HG03432 (cell line): ENCODE data around the gene PSMA2.

Experiments used
- ATAC-seq: cut with Tn5 transposase; IDR thresholded peaks from one replicate; pipeline ENCODE4 v1.9.1; 2021; ENCODE audit warnings: mild to moderate bottlenecking, moderate library complexity; ENCODE audit not compliant: unreplicated experiment

Gene PSMA2

GRCh38 chr7:42940985-42941847 is 9.2 kb upstream of the PSMA2 start:
- ATAC-seq = peak; percentile 49

GRCh38 chr7:42939457-42940240 is 7.7 kb upstream of the PSMA2 start:
- peak; percentile 37 for ATAC-seq

GRCh38 chr7:42935861-42936260 is 3.9 kb upstream of the PSMA2 start:
- no peak for ATAC-seq

DNA sequence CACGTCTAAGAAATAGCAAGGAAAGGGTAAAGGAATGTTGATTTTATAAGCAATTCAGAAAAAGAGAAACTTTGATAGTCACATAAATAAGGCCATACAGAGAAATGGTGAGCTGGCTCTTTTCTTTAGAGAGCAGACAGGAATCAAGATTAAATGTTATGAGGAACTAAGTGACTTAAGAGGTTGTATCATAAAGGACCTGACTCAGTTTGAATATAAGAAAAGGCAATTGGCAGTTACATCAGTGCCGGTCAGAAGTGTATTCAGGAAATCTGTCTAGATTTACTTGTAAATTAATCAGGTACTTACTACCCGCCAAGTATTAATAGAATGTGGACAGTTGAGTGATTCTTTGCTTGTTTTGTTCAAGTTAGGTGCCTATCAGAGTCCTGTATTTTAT is 2.3 kb upstream of the PSMA2 start:
- ATAC-seq = no peak

GRCh38 chr7:42932811-42933591 is 1.0 kb upstream of the PSMA2 start:
- no peak for ATAC-seq

DNA sequence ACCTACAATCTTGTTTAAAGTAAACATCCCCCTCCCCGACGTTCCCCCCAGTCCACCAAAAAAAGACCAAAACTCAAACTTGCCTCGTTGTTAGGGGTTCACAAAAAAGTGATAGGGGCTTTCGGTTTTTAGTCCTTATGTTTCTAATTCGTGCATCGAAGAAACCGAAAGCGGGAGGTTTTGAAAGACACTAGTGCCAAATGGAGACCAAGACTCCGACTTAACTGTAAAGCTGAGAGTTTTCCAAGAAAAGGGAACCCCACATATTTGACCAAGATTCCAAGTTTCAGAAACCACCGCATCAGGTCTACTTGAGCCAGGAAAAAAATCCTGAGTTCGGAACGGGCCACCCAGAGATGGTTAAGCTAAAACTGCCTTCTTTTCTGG is 534 bp downstream of the PSMA2 start:
- no peak for ATAC-seq

- no peak for ATAC-seq
These were observed 1.1 kb downstream of the PSMA2 start for GRCh38 chr7:42930889-42931288.

DNA sequence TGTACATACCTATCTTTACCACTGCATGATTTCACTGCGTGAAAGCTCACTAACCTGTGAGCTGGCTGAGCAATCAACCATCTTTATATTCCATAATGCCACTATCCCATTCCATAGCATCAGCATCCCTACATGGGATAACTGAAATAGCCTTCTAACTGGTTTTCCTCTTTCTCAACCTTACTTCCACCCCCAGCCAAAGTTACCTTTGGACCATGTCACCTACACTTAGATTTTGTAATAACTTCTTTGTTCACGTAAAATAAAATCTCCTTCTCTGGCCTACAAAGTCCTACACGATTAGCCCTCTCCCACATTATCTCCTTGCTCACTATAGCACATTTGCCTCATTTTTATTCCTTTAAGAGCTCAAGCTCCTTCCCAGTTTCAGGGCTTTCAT is 2.5 kb downstream of the PSMA2 start:
- ATAC-seq = no peak

- no peak for ATAC-seq
These were observed 3.2 kb downstream of the PSMA2 start for GRCh38 chr7:42928754-42929153.

DNA sequence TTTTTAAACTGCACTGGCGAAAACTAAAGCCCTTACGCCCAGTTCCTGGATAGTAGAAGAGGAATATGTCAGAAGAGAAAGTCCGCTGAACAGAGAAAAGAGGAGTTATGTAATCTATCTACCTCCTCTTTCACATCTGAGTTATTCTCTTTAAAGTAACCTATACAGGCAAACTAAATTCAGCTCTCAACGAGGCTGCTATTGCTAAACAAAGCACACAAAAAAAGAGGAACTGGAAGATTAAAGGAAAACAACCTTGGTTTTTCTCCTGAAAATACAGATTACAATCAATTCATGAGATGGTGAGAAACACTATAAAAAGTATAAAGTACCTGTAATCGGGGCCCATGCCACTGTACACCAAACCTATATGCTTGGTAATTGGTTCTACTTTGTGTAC is 5.8 kb downstream of the PSMA2 start:
- no peak for ATAC-seq

DNA sequence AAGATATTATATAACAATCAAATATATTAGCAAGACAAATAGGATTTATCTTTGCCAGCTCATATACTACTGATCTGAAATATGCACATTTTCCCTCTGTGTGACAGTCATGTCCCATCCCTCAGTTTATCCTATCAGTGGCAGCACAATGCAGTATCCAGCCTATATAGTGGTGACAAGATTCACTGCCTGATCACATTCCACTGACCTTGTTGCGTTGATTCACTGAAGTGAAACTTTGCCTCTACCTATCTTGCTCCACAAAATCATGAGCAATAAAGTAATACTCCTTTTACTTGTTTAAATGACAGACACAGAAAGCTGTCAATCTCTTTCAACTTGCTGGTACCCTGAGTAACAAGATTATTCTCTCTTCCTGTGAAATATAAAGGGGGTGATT is 6.3 kb downstream of the PSMA2 start:
- no peak for ATAC-seq

GRCh38 chr7:42924223-42924838 is 7.6 kb downstream of the PSMA2 start:
- ATAC-seq = peak; percentile 55

DNA sequence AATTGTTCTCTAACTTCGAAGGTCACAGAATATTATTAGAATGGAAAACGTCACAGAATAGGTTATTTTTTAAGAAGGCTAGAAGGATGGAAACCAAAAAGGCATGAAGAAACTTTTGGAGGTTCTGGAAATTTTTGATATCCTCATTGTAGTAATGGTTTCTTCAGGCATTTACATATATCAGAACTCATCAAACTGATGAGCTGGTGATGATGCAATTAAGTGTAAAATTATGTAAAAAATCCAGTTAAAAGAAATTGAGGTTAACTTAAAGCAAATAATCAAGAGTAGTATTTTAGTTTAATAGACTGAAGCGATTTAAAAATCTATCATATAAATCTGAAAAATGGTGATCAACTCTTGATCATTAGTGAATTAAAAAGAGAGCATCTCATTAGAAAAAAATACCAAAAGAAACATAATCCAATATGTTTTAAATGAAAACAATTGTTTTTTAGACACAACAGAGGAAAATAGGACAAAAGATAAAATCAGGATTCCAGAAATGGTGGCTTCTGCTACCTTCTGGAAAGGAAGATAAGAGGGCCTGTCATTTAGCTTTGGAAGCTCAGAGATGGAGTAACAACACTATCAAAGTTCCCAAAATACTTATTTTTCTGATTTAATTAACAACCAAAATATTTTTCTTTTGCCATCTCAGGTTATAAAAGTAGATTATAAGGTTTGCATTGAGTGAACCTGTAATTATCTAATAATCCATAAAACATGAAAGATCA is 9.8 kb downstream of the PSMA2 start:
- no peak for ATAC-seq

GRCh38 chr7:42915356-42915755 is 16.6 kb downstream of the PSMA2 start:
- ATAC-seq = no peak

DNA sequence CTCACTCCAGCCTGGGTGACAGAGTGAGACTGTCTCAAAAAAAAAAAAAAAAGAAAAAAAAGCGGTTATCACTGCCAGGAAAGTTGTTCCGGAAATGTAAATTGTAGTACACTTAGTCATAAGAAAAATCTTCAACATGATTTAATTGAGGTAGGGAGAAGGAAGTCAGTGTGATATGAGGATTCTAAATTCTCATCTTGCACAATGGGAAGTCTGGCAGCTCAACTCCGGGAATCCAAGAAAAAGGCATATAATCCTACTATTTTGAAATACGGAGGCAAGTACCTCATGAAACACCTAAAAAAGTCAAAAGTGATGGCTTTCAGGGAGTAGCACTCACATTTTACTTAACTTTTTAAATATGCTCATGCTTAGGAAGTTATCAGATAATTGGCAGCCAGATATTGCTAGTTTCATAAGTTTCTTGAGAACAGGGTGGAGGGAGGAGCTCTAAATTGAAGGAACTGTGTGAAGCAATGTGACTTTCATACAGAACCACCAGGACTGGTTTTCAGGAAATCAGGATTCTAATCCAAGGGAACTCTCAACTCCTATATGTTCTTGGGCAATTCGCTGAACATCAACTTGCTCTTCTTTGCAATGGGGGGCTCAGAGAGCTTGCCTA is 17.4 kb downstream of the PSMA2 start:
- ATAC-seq = no peak

DNA sequence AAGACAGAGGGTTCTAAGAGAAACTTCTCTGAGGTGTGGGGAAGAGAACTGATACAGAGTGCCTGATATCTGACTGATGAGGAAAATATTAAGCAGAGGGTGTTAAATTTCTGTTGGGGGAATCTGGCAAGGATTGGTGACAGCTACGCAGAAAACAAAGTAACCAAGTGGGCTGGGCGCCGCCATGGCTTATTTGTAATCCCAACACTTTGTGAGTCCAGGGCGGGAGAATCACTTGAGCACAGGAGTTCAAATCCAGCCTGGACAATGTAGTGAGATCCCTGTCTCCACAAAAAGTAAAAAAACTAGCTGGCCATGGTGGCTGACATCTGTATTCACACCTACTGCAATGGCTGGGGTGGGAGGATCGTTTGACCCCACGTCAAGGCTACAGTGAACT is 18.0 kb downstream of the PSMA2 start:
- no peak for ATAC-seq

DNA sequence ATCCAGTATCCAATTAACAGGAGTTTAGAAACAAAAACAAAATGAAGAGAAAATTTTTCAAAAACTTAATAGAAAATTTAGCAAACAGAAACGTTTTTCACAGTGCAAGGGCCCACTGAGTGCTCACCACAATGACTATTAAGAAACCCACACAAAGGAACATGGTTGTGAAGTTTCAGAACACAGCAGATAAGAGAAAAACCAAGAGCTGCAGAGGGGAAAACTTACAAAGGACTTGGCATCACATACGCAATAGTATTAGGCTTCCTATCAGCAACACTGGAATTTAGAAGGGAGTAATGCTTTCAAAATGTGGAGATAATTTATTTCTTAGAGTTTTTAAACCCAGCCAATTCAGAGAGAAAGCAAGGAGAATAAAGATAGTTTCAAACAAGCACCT is 18.4 kb downstream of the PSMA2 start:
- ATAC-seq = no peak

GRCh38 chr7:42911454-42912447 is 20.2 kb downstream of the PSMA2 start, which contains the start of gene C7orf25:
Gene C7orf25, minus strand, starts transcription at chr7:42912070. Its CDS starts 1,170 bp downstream, at chr7:42910900.
- peak; percentile 97 for ATAC-seq

DNA sequence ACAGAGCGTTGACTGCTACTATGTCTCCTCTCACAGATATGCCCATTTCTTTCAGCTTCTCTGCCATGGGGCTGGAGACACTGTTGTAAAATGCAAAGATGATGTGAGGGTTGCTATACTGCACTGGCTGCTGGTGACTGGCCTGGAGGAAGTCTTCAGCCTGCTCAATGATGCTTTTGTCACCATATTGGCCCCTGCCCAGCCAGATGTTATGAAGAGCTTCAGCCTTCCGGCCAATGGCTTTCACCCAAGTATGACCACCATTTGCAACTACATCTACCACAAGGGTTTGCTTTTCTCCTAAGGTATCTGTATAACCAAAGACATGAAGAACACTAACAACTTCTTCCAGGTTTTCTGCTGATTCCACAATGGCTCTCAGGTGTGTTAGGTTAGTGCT is 21.7 kb downstream of the PSMA2 start:
- ATAC-seq = no peak
